Panc1 (cell line): ENCODE results near the gene E2F2. TPM values are rescaled to one million over a fixed set of nuclear protein-coding genes. Genes with fewer than 3 reads are reported as not detected.

Experiments used
- ATAC-seq: fragments of 200-7000 bp; cut with Tn5 transposase; 2 replicates; pipeline ENCODE4 v1.9.1; 2020; ENCODE audit warnings: mild to moderate bottlenecking, moderate library complexity
- BruUV-seq: library from RNA; stranded (reverse); fragments of 400-500 nt; replicated peaks from 2 replicates; lab custom pipeline; 2021; lab: Mats Ljungman, UMichigan
- CTCF ChIA-PET: fragments of 300-600 bp; sonication (Branson Sonifier 250); formaldehyde crosslinking; loops from one replicate; lab custom pipeline; 2022; ENCODE audit warnings: antibody characterized with exemption; lab: Charles Lee
- POLR2A ChIA-PET: fragments of 300-600 bp; sonication (Branson Sonifier 250); formaldehyde crosslinking; loops from one replicate; lab custom pipeline; 2022; ENCODE audit warnings: antibody characterized with exemption; lab: Charles Lee
- DNase-seq: peaks from one replicate; pipeline ENCODE4 v3.0.0-alpha.2; 2010; ENCODE audit warnings: low read depth, low spot score
- H3K27ac ChIP-seq: 2 replicates; pipeline ENCODE4 v1.5.1; 2011; ENCODE audit warnings: mild to moderate bottlenecking, low read length, inconsistent platforms
- H3K27me3 ChIP-seq: fragments of 200-500 bp; sonication (Bioruptor generic); 2 replicates; pipeline ENCODE4 v1.6.0; 2014; ENCODE audit warnings: low read length, inconsistent platforms; ENCODE audit not compliant: control insufficient read depth, insufficient read depth
- H3K36me3 ChIP-seq: fragments of 200-500 bp; sonication (Bioruptor generic); 2 replicates; pipeline ENCODE4 v1.5.1; 2014; ENCODE audit warnings: inconsistent platforms, mild to moderate bottlenecking, low read length, moderate library complexity; ENCODE audit not compliant: control insufficient read depth, insufficient read depth
- H3K4me1 ChIP-seq: 2 replicates; pipeline ENCODE4 v1.5.1; 2011; ENCODE audit warnings: inconsistent platforms, mild to moderate bottlenecking, low read length, moderate library complexity; ENCODE audit not compliant: control insufficient read depth, insufficient read depth
- H3K4me3 ChIP-seq, 2 experiments: 2 replicates each; pipeline ENCODE4 v1.5.1; 2011 to 2012; ENCODE audit warnings: low read depth in 2 of 2, low read length in 2 of 2, mild to moderate bottlenecking in 2 of 2, inconsistent platforms in 1 of 2, moderate library complexity in 1 of 2
- H3K9me3 ChIP-seq: fragments of 200-500 bp; sonication (Bioruptor generic); 2 replicates; pipeline ENCODE4 v1.5.1; 2014; ENCODE audit warnings: low read depth, mild to moderate bottlenecking, inconsistent platforms, low read length, moderate library complexity; ENCODE audit not compliant: control insufficient read depth, insufficient read depth
- CTCF ChIP-seq: fragments of 450-650 bp; IDR thresholded peaks from 2 replicates; pipeline ENCODE4 v1.5.1; 2017; ENCODE audit warnings: mild to moderate bottlenecking
- POLR2AphosphoS5 ChIP-seq: IDR thresholded peaks from 2 replicates; pipeline ENCODE4 v1.6.1; 2012; ENCODE audit warnings: mild to moderate bottlenecking, low read depth, low read length, moderate library complexity
- REST ChIP-seq, 2 experiments: IDR thresholded peaks; 2 replicates each; pipeline ENCODE4 v1.6.1; 2011 to 2012; ENCODE audit warnings: low read depth in 2 of 2, control low read depth in 1 of 2, low read length in 1 of 2, mild to moderate bottlenecking in 1 of 2, moderate library complexity in 1 of 2; ENCODE audit not compliant: insufficient read depth in 1 of 2
- SIN3A ChIP-seq: IDR thresholded peaks from 2 replicates; pipeline ENCODE4 v1.6.1; 2012; ENCODE audit warnings: low read depth, mild to moderate bottlenecking, low read length, moderate library complexity, borderline replicate concordance; ENCODE audit not compliant: insufficient read depth
- TCF7L2 ChIP-seq: IDR thresholded peaks from 2 replicates; pipeline ENCODE4 v1.6.1; 2011; ENCODE audit warnings: mild to moderate bottlenecking, low read depth, low read length, inconsistent platforms
- in situ Hi-C: cut with HindIII; loops from 2 replicates; pipeline ENCODE4 v1.10.0; 2016; ENCODE audit warnings: low sequenced_read_pairs, low pct_unique_long_range_greater_than_20kb
- intact Hi-C: fragments of 100-400 bp; cut with micrococcal nuclease; formaldehyde crosslinking; loops from one replicate; pipeline ENCODE4 v1.10.0; 2022; ENCODE audit not compliant: unreplicated experiment
- total RNA-seq: library from RNA; stranded (reverse); gene quantifications from one replicate; pipeline ENCODE4 v1.2.1, GENCODE V29; 2021; ENCODE audit not compliant: unreplicated experiment

E2F2 gene
- total RNA-seq, 1 experiment from 2014 or later = 9.5 TPM

- no peak overlapping the region for H3K4me3 ChIP-seq
- BruUV-seq = no TSS peak
- no peak for DNase-seq
- ATAC-seq = no peak
- no peaks in the 10 kb centered on the region for H3K4me1 ChIP-seq
- H3K27ac ChIP-seq = no peak overlapping the region
- POLR2A ChIA-PET = no interaction called here
- in situ Hi-C loops (no loop called here), intact Hi-C loops (no loop called here)
- CTCF ChIA-PET = no interaction called here
- H3K27me3 ChIP-seq = no peaks in the 10 kb centered on the region
- H3K36me3 ChIP-seq = no peaks in the 10 kb centered on the region
- no peak for TF ChIP-seq SIN3A
- TF ChIP-seq POLR2AphosphoS5 = no peak
- no peak for TF ChIP-seq CTCF
- no peak for TF ChIP-seq REST (IDR thresholded peaks at IDR 0.05; ENCODE audit: insufficient read depth in 1 of 2, low read depth in 2 of 2, low read length in 1 of 2)
- no peak for TF ChIP-seq TCF7L2
- no peaks in the 10 kb centered on the region for H3K9me3 ChIP-seq
Observed at GRCh38 chr1:23509896-23510295, 21.1 kb downstream of the E2F2 start.

GRCh38 chr1:23506376-23507107 lies 24.5 kb downstream of the E2F2 start:
- in situ Hi-C loops (no loop called here), intact Hi-C loops (no loop called here)
- BruUV-seq = TSS peak; percentile 81
- no peak for TF ChIP-seq REST (IDR thresholded peaks at IDR 0.05; ENCODE audit: insufficient read depth in 1 of 2, low read depth in 2 of 2, low read length in 1 of 2)
- TF ChIP-seq CTCF = no peak
- no peak for TF ChIP-seq SIN3A
- TF ChIP-seq TCF7L2 = no peak
- Histone ChIP-seq H3K9me3 (no peaks in the 10 kb centered on the region), H3K36me3 (no peaks in the 10 kb centered on the region), H3K27me3 (no peaks in the 10 kb centered on the region), H3K27ac (no peak overlapping the region), H3K4me1 (no peaks in the 10 kb centered on the region), H3K4me3 (no peak overlapping the region)
- CTCF ChIA-PET = no interaction called here
- ATAC-seq (no peak), DNase-seq (no peak)
- POLR2A ChIA-PET = no interaction called here
